WTC11 (cell line): ENCODE measurements around the gene GARS1.

ENCODE experiments used
- AR ChIP-seq: fragments of 250-450 bp; sonication (Bioruptor Pico); IDR thresholded peaks from 2 replicates; pipeline ENCODE4 v1.9.0; 2021; ENCODE audit warnings: mild to moderate bottlenecking
- CREB1 ChIP-seq: sonication (generic); formaldehyde crosslinking; IDR thresholded peaks from 2 replicates; pipeline ENCODE4 v1.8.0; 2023; ENCODE audit warnings: mild to moderate bottlenecking, missing genetic modification reagents
- CTCF ChIP-seq: fragments of 200-600 bp; IDR thresholded peaks from 2 replicates; pipeline ENCODE4 v1.8.0; 2022; ENCODE audit warnings: antibody characterized with exemption
- ELF4 ChIP-seq: sonication (generic); formaldehyde crosslinking; IDR thresholded peaks from 2 replicates; pipeline ENCODE4 v1.8.1; 2022; ENCODE audit warnings: low read depth, mild to moderate bottlenecking, moderate library complexity, missing genetic modification reagents
- ETV6 ChIP-seq: sonication (generic); formaldehyde crosslinking; IDR thresholded peaks from 2 replicates; pipeline ENCODE4 v1.8.1; 2022; ENCODE audit warnings: mild to moderate bottlenecking, missing genetic modification reagents
- JUN ChIP-seq: sonication (generic); formaldehyde crosslinking; IDR thresholded peaks from 2 replicates; pipeline ENCODE4 v1.8.0; 2023; ENCODE audit warnings: mild to moderate bottlenecking, missing genetic modification reagents
- TEAD1 ChIP-seq: sonication (generic); formaldehyde crosslinking; IDR thresholded peaks from 2 replicates; pipeline ENCODE4 v1.8.0; 2022; ENCODE audit warnings: mild to moderate bottlenecking, missing genetic modification reagents
- TP53 ChIP-seq: sonication (generic); formaldehyde crosslinking; IDR thresholded peaks from 2 replicates; pipeline ENCODE4 v1.8.1; 2023; ENCODE audit warnings: mild to moderate bottlenecking, missing genetic modification reagents
- ZNF121 ChIP-seq: sonication (generic); formaldehyde crosslinking; IDR thresholded peaks from 2 replicates; pipeline ENCODE4 v1.8.0; 2023; ENCODE audit warnings: missing genetic modification reagents

- TF ChIP-seq ZNF121 (CRISPR knock-in tag) (no peak), ETV6 (CRISPR knock-in tag) (no peak), JUN (CRISPR knock-in tag) (no peak), CTCF (no peak), CREB1 (no peak), AR (CRISPR knock-in tag) (no peak), TP53 (no peak), ELF4 (CRISPR knock-in tag) (no peak), TEAD1 (CRISPR knock-in tag) (no peak)
Measured at GRCh38 chr7:30683306-30683705, 88.6 kb downstream of the GARS1 start.
